ENCODE measurements around the gene SGMS1.

The SGMS1 gene

DNA sequence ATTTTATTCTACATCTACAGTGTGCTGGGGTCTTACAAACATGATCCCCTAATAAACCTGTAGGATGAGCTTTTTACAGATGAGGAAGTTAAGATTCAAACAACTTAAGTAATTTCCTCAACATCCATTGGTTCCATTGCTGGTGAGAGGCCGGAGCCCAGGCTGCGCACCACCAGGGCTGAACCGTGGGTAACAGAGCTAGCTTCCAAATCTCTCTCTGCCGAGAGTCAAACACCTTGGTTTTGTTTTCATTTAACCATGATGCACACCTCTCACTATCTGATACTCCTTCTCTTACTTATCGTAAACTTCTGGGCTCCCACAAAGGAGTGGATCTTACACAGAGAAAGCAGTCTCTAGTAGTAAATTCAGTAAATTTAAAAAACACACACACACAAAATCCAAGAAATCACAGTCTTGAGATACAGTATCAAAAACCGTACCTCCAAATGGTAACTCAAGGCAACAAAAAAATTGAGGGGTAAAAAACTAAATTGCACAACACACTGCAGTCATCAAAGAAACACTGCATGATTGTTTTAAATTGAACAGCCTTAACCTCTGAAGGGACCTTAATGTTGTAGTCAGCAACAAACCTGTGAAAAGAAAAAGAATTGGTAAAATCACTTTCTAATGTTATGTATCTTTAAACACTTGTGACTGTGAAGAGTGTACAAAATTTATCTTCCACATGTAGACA, 20.5 kb downstream of the SGMS1 start:
- no peak overlapping the region for H3K27ac ChIP-seq (ENCODE audit: low read length)
- H3K27me3 ChIP-seq (ENCODE audit: low read depth, low read length) = no peaks in the 10 kb centered on the region
- peaks cover 19% of the 10 kb centered on the region for H3K79me2 ChIP-seq (ENCODE audit: low read length)
- H4K20me1 ChIP-seq (ENCODE audit: insufficient read depth, low read length) = 0 out of 2 replicates have a peak, but pooled peaks cover 4% of the 10 kb centered on the region
- H3K36me3 ChIP-seq (replicated peaks; ENCODE audit: low read depth, low read length) = no peaks in the 10 kb centered on the region
- H3K9me3 ChIP-seq (ENCODE audit: insufficient read depth, low read length) = no peaks in the 10 kb centered on the region
- peaks cover 13% of the 10 kb centered on the region for H3K4me1 ChIP-seq (ENCODE audit: low read length)
- H3K4me2 ChIP-seq (ENCODE audit: low read length) = peak overlapping the region; percentile 65
- no peak overlapping the region for H2AFZ ChIP-seq (ENCODE audit: low read depth, low read length)
- TF ChIP-seq EZH2phosphoT487 (IDR thresholded peaks at IDR 0.05; ENCODE audit: low read depth) (no peak), CTCF (IDR thresholded peaks at IDR 0.05; ENCODE audit: low read depth, low read length) (no peak)
- H3K9ac ChIP-seq (ENCODE audit: low read length) = no peak overlapping the region
- no peak overlapping the region for H3K4me3 ChIP-seq (ENCODE audit: low read length)

GRCh38 chr10:50601974-50602373, 21.8 kb downstream of the SGMS1 start:
- Histone ChIP-seq H3K9me3 (ENCODE audit: insufficient read depth, low read length) (no peaks in the 10 kb centered on the region), H2AFZ (ENCODE audit: low read depth, low read length) (no peak overlapping the region), H3K79me2 (ENCODE audit: low read length) (peaks cover 19% of the 10 kb centered on the region), H3K4me3 (ENCODE audit: low read length) (no peak overlapping the region), H4K20me1 (ENCODE audit: insufficient read depth, low read length) (0 out of 2 replicates have a peak, but pooled peaks cover 4% of the 10 kb centered on the region), H3K27me3 (ENCODE audit: low read depth, low read length) (no peaks in the 10 kb centered on the region), H3K36me3 (replicated peaks; ENCODE audit: low read depth, low read length) (no peaks in the 10 kb centered on the region), H3K27ac (ENCODE audit: low read length) (no peak overlapping the region), H3K9ac (ENCODE audit: low read length) (no peak overlapping the region), H3K4me2 (ENCODE audit: low read length) (no peak overlapping the region), H3K4me1 (ENCODE audit: low read length) (peaks cover 13% of the 10 kb centered on the region)
- no peak for TF ChIP-seq EZH2phosphoT487 (IDR thresholded peaks at IDR 0.05; ENCODE audit: low read depth)
- no peak for TF ChIP-seq CTCF (IDR thresholded peaks at IDR 0.05; ENCODE audit: low read depth, low read length)

- Histone ChIP-seq H3K4me2 (ENCODE audit: low read length) (no peak overlapping the region), H3K36me3 (replicated peaks; ENCODE audit: low read depth, low read length) (no peaks in the 10 kb centered on the region), H3K4me3 (ENCODE audit: low read length) (no peak overlapping the region), H4K20me1 (ENCODE audit: insufficient read depth, low read length) (0 out of 2 replicates have a peak, but pooled peaks cover 4% of the 10 kb centered on the region), H2AFZ (ENCODE audit: low read depth, low read length) (no peak overlapping the region), H3K4me1 (ENCODE audit: low read length) (peaks cover 13% of the 10 kb centered on the region), H3K9me3 (ENCODE audit: insufficient read depth, low read length) (no peaks in the 10 kb centered on the region), H3K27ac (ENCODE audit: low read length) (no peak overlapping the region), H3K79me2 (ENCODE audit: low read length) (peaks cover 19% of the 10 kb centered on the region), H3K27me3 (ENCODE audit: low read depth, low read length) (no peaks in the 10 kb centered on the region), H3K9ac (ENCODE audit: low read length) (no peak overlapping the region)
- TF ChIP-seq CTCF (IDR thresholded peaks at IDR 0.05; ENCODE audit: low read depth, low read length) = no peak
- no peak for TF ChIP-seq EZH2phosphoT487 (IDR thresholded peaks at IDR 0.05; ENCODE audit: low read depth)
Observed at GRCh38 chr10:50600831-50601477, 22.8 kb downstream of the SGMS1 start.

GRCh38 chr10:50600286-50600685, 23.5 kb downstream of the SGMS1 start:
- 0 out of 2 replicates have a peak, but pooled peaks cover 4% of the 10 kb centered on the region for H4K20me1 ChIP-seq (ENCODE audit: insufficient read depth, low read length)
- peaks cover 13% of the 10 kb centered on the region for H3K4me1 ChIP-seq (ENCODE audit: low read length)
- H3K79me2 ChIP-seq (ENCODE audit: low read length) = peaks cover 19% of the 10 kb centered on the region
- H2AFZ ChIP-seq (ENCODE audit: low read depth, low read length) = no peak overlapping the region
- no peak overlapping the region for H3K4me3 ChIP-seq (ENCODE audit: low read length)
- H3K4me2 ChIP-seq (ENCODE audit: low read length) = no peak overlapping the region
- no peaks in the 10 kb centered on the region for H3K36me3 ChIP-seq (replicated peaks; ENCODE audit: low read depth, low read length)
- no peaks in the 10 kb centered on the region for H3K27me3 ChIP-seq (ENCODE audit: low read depth, low read length)
- H3K27ac ChIP-seq (ENCODE audit: low read length) = no peak overlapping the region
- TF ChIP-seq CTCF (IDR thresholded peaks at IDR 0.05; ENCODE audit: low read depth, low read length) = no peak
- TF ChIP-seq EZH2phosphoT487 (IDR thresholded peaks at IDR 0.05; ENCODE audit: low read depth) = no peak
- H3K9ac ChIP-seq (ENCODE audit: low read length) = no peak overlapping the region
- H3K9me3 ChIP-seq (ENCODE audit: insufficient read depth, low read length) = no peaks in the 10 kb centered on the region
